HEK293 (cell line): ENCODE results near the gene PEX11G.
A peak's percentile ranks its signal among the peaks of the same experiment; 100 is the strongest.

Experiments used
- GLI2 ChIP-seq: fragments of 450-650 bp; formaldehyde crosslinking; IDR thresholded peaks from 2 replicates; pipeline ENCODE4; 2017; ENCODE audit warnings: missing biosample characterization, missing genetic modification characterization, low read depth, borderline replicate concordance
- HOXC10 ChIP-seq: sonication (generic); formaldehyde crosslinking; IDR thresholded peaks from 2 replicates; pipeline ENCODE4 v1.8.1; 2023; ENCODE audit warnings: mild to moderate bottlenecking, missing genetic modification reagents
- IKZF3 ChIP-seq: fragments of 450-650 bp; IDR thresholded peaks from 2 replicates; pipeline ENCODE4 v1.5.0; 2018; ENCODE audit warnings: missing biosample characterization, mild to moderate bottlenecking, missing genetic modification characterization, moderate library complexity
- OVOL3 ChIP-seq: fragments of 450-650 bp; formaldehyde crosslinking; IDR thresholded peaks from 2 replicates; pipeline ENCODE4 v1.5.1; 2016; ENCODE audit warnings: missing biosample characterization, missing genetic modification characterization
- SCRT1 ChIP-seq: fragments of 450-650 bp; formaldehyde crosslinking; IDR thresholded peaks from 2 replicates; pipeline ENCODE4 v1.5.1; 2016; ENCODE audit warnings: missing biosample characterization, missing genetic modification characterization, borderline replicate concordance
- SP3 ChIP-seq: fragments of 450-650 bp; formaldehyde crosslinking; IDR thresholded peaks from 2 replicates; pipeline ENCODE4 v1.5.1; 2016; ENCODE audit warnings: missing biosample characterization, missing genetic modification characterization
- TCF7L2 ChIP-seq: IDR thresholded peaks from 2 replicates; pipeline ENCODE4 v1.6.1; 2011; ENCODE audit warnings: low read depth, mild to moderate bottlenecking, inconsistent platforms, low read length, moderate library complexity, borderline replicate concordance
- YY2 ChIP-seq: fragments of 450-650 bp; formaldehyde crosslinking; IDR thresholded peaks from 2 replicates; pipeline ENCODE4 v1.5.1; 2016; ENCODE audit warnings: missing biosample characterization, missing genetic modification characterization
- ZBTB10 ChIP-seq: fragments of 450-650 bp; formaldehyde crosslinking; IDR thresholded peaks from 2 replicates; pipeline ENCODE4 v1.5.1; 2016; ENCODE audit warnings: missing biosample characterization, missing genetic modification characterization
- ZFP37 ChIP-seq: fragments of 450-650 bp; formaldehyde crosslinking; IDR thresholded peaks from 2 replicates; pipeline ENCODE4 v1.5.1; 2016; ENCODE audit warnings: missing biosample characterization, missing genetic modification characterization
- ZNF121 ChIP-seq: fragments of 450-650 bp; formaldehyde crosslinking; IDR thresholded peaks from 2 replicates; pipeline ENCODE4 v1.5.1; 2016; ENCODE audit warnings: missing biosample characterization, missing genetic modification characterization
- ZNF140 ChIP-seq: fragments of 450-650 bp; formaldehyde crosslinking; IDR thresholded peaks from 2 replicates; pipeline ENCODE4 v1.5.1; 2016; ENCODE audit warnings: missing biosample characterization, missing genetic modification characterization
- ZNF16 ChIP-seq: fragments of 450-650 bp; formaldehyde crosslinking; IDR thresholded peaks from 2 replicates; pipeline ENCODE4 v1.5.1; 2016; ENCODE audit warnings: low read depth, missing biosample characterization, missing genetic modification characterization
- ZNF169 ChIP-seq: fragments of 450-650 bp; formaldehyde crosslinking; IDR thresholded peaks from 2 replicates; pipeline ENCODE4 v1.5.1; 2016; ENCODE audit warnings: missing biosample characterization, missing genetic modification characterization
- ZNF202 ChIP-seq: fragments of 450-650 bp; formaldehyde crosslinking; IDR thresholded peaks from 2 replicates; pipeline ENCODE4 v1.5.1; 2016; ENCODE audit warnings: missing biosample characterization, missing genetic modification characterization, borderline replicate concordance
- ZNF239 ChIP-seq: fragments of 450-650 bp; formaldehyde crosslinking; IDR thresholded peaks from 2 replicates; pipeline ENCODE4 v1.5.1; 2016; ENCODE audit warnings: missing biosample characterization, missing genetic modification characterization
- ZNF26 ChIP-seq: fragments of 450-650 bp; formaldehyde crosslinking; IDR thresholded peaks from 2 replicates; pipeline ENCODE4 v1.5.1; 2016; ENCODE audit warnings: missing biosample characterization, missing genetic modification characterization
- ZNF292 ChIP-seq: fragments of 450-650 bp; formaldehyde crosslinking; IDR thresholded peaks from 2 replicates; pipeline ENCODE4 v1.5.1; 2016; ENCODE audit warnings: low read depth, missing biosample characterization, missing genetic modification characterization, borderline replicate concordance
- ZNF366 ChIP-seq: fragments of 450-650 bp; formaldehyde crosslinking; conservative IDR thresholded peaks from 2 replicates; pipeline ENCODE4 v1.5.1; 2016; ENCODE audit warnings: missing biosample characterization, missing genetic modification characterization
- ZNF473 ChIP-seq: fragments of 450-650 bp; formaldehyde crosslinking; IDR thresholded peaks from 2 replicates; pipeline ENCODE4 v1.5.1; 2017; ENCODE audit warnings: missing biosample characterization, missing genetic modification characterization
- ZNF488 ChIP-seq: fragments of 450-650 bp; formaldehyde crosslinking; IDR thresholded peaks from 2 replicates; pipeline ENCODE4 v1.5.1; 2016; ENCODE audit warnings: missing biosample characterization, missing genetic modification characterization
- ZNF544 ChIP-seq: fragments of 450-650 bp; formaldehyde crosslinking; IDR thresholded peaks from 2 replicates; pipeline ENCODE4 v1.5.0; 2017; ENCODE audit warnings: missing biosample characterization, missing genetic modification characterization
- ZNF561 ChIP-seq: fragments of 450-650 bp; IDR thresholded peaks from 2 replicates; pipeline ENCODE4 v1.5.1; 2018; ENCODE audit warnings: missing biosample characterization, missing genetic modification characterization, borderline replicate concordance
- ZNF596 ChIP-seq: fragments of 450-650 bp; IDR thresholded peaks from 2 replicates; pipeline ENCODE4 v1.5.0; 2018; ENCODE audit warnings: missing biosample characterization, mild to moderate bottlenecking, missing genetic modification characterization, moderate library complexity
- ZNF600 ChIP-seq: fragments of 450-650 bp; formaldehyde crosslinking; IDR thresholded peaks from 2 replicates; pipeline ENCODE4 v1.5.1; 2016; ENCODE audit warnings: missing biosample characterization, missing genetic modification characterization
- ZNF629 ChIP-seq: fragments of 450-650 bp; formaldehyde crosslinking; IDR thresholded peaks from 2 replicates; pipeline ENCODE4 v1.5.1; 2017; ENCODE audit warnings: missing biosample characterization, missing genetic modification characterization
- ZNF677 ChIP-seq: fragments of 450-650 bp; IDR thresholded peaks from 2 replicates; pipeline ENCODE4 v1.5.0; 2018; ENCODE audit warnings: missing biosample characterization, mild to moderate bottlenecking, missing genetic modification characterization, moderate library complexity
- ZNF701 ChIP-seq: fragments of 450-650 bp; formaldehyde crosslinking; IDR thresholded peaks from 2 replicates; pipeline ENCODE4 v1.5.1; 2016; ENCODE audit warnings: missing biosample characterization, missing genetic modification characterization
- TF ChIP-seq, protein P1 (sequence below): fragments of 450-650 bp; formaldehyde crosslinking; IDR thresholded peaks from 2 replicates; pipeline ENCODE4 v1.5.1; 2017; ENCODE audit warnings: missing biosample characterization, missing genetic modification characterization
- TF ChIP-seq, protein P2 (sequence below): fragments of 450-650 bp; formaldehyde crosslinking; IDR thresholded peaks from 2 replicates; pipeline ENCODE4 v1.5.1; 2016; ENCODE audit warnings: missing biosample characterization, missing genetic modification characterization
- TF ChIP-seq, protein P3 (sequence below): fragments of 450-650 bp; formaldehyde crosslinking; IDR thresholded peaks from 2 replicates; pipeline ENCODE4 v1.5.1; 2016; ENCODE audit warnings: missing biosample characterization, missing genetic modification characterization

The PEX11G gene

DNA sequence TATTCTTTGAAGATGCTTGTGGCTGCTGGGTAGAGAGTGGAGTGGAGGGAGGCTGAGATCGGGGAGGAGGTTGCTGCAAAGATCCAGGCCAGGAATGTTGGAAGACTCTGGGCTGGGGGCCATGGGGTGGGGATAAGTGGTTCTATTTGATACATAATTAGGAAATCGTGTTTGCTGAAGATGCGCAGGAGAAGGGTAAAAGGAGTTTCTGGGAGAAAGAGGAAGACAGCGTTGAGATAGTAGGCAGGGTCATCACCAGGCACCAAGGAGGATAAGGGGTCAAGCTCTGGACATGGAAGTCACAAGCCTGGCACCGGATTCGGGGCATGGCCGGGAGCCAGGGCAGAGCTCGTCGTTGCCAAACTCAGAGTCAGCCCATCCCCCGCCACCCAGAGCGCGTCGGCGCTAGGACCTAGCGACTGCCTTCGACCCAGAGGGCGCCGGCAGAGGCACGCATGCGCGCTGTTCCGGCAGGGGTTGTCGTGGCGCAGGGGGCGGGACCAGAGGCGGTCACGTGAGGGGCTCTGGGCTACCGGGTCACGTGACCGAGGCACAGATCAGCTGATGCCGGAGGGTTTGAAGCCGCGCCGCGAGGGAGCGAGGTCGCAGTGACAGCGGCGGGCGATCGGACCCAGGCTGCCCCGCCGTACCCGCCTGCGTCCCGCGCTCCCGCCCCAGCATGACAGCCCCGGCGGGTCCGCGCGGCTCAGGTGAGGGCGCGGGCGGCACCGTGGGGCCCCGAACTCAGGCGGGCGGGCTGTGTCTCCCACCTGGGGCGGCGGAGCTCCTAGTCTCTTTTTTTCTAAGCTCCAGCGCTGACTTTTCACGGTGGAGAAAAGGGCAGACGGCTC lies 33.5 kb upstream of the PEX11G start, which contains the start of gene MCOLN1 (continued):
- TF ChIP-seq ZBTB10, result peak; percentile 56
- peak; percentile 71; the same call in 1 of the 2 replicates for TF ChIP-seq YY2 (tag by site-specific recombination)
- no peak for TF ChIP-seq ZNF596 (tag by site-specific recombination)
- TF ChIP-seq ZNF169 (tag by site-specific recombination), result no peak
- peak; percentile 53; the same call in 1 of the 2 replicates for TF ChIP-seq ZNF488 (tag by site-specific recombination)
- no peak for TF ChIP-seq HOXC10 (CRISPR knock-in tag)
- TF ChIP-seq TCF7L2, result no peak
- peak; percentile 33; the same call in 1 of the 2 replicates for TF ChIP-seq ZNF677
- TF ChIP-seq ZNF140, result no peak
- peak; percentile 40; the same call in 1 of the 2 replicates for TF ChIP-seq OVOL3 (tag by site-specific recombination)
- TF ChIP-seq ZNF561 (tag by site-specific recombination), result peak; percentile 85
- no peak for TF ChIP-seq ZNF121 (tag by site-specific recombination)
- no peak for TF ChIP-seq ZNF16 (tag by site-specific recombination)
- TF ChIP-seq, protein P1, sequence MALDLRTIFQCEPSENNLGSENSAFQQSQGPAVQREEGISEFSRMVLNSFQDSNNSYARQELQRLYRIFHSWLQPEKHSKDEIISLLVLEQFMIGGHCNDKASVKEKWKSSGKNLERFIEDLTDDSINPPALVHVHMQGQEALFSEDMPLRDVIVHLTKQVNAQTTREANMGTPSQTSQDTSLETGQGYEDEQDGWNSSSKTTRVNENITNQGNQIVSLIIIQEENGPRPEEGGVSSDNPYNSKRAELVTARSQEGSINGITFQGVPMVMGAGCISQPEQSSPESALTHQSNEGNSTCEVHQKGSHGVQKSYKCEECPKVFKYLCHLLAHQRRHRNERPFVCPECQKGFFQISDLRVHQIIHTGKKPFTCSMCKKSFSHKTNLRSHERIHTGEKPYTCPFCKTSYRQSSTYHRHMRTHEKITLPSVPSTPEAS, result peak; percentile 44; the same call in 1 of the 2 replicates
- TF ChIP-seq ZNF473 (tag by site-specific recombination), result no peak
- TF ChIP-seq IKZF3 (tag by site-specific recombination), result no peak
- TF ChIP-seq GLI2, result no peak
- TF ChIP-seq SP3 (tag by site-specific recombination), result peak; percentile 91
- no peak for TF ChIP-seq SCRT1 (tag by site-specific recombination)
- TF ChIP-seq ZNF239 (tag by site-specific recombination), result peak; percentile 66; the same call in 1 of the 2 replicates
- no peak for TF ChIP-seq ZNF26 (tag by site-specific recombination)
- TF ChIP-seq ZNF544 (tag by site-specific recombination), result no peak
- TF ChIP-seq ZNF292 (tag by site-specific recombination), result no peak
- TF ChIP-seq ZFP37 (tag by site-specific recombination), result peak; percentile 81
- TF ChIP-seq ZNF600, result peak; percentile 65; the same call in 1 of the 2 replicates
- TF ChIP-seq, protein P2, sequence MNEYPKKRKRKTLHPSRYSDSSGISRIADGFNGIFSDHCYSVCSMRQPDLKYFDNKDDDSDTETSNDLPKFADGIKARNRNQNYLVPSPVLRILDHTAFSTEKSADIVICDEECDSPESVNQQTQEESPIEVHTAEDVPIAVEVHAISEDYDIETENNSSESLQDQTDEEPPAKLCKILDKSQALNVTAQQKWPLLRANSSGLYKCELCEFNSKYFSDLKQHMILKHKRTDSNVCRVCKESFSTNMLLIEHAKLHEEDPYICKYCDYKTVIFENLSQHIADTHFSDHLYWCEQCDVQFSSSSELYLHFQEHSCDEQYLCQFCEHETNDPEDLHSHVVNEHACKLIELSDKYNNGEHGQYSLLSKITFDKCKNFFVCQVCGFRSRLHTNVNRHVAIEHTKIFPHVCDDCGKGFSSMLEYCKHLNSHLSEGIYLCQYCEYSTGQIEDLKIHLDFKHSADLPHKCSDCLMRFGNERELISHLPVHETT, result peak; percentile 88
- TF ChIP-seq, protein P3, sequence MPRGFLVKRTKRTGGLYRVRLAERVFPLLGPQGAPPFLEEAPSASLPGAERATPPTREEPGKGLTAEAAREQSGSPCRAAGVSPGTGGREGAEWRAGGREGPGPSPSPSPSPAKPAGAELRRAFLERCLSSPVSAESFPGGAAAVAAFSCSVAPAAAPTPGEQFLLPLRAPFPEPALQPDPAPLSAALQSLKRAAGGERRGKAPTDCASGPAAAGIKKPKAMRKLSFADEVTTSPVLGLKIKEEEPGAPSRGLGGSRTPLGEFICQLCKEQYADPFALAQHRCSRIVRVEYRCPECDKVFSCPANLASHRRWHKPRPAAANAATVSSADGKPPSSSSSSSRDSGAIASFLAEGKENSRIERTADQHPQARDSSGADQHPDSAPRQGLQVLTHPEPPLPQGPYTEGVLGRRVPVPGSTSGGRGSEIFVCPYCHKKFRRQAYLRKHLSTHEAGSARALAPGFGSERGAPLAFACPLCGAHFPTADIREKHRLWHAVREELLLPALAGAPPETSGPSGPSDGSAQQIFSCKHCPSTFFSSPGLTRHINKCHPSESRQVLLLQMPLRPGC (tag by site-specific recombination), result peak; percentile 67; the same call in 1 of the 2 replicates
- TF ChIP-seq ZNF701 (tag by site-specific recombination), result no peak
- TF ChIP-seq ZNF366 (tag by site-specific recombination), result peak; percentile 71
- TF ChIP-seq ZNF629, result peak; percentile 79
- no peak for TF ChIP-seq ZNF202 (tag by site-specific recombination)
